Tibial artery (tissue), 4 donors: ENCODE results near the gene SDK2.

Experiments used
- DNase-seq, 2 donors: peaks; one replicate each; pipeline ENCODE4 v3.0.0-alpha.2; 2019
- H3K27ac ChIP-seq, 2 donors: fragments of 200-600 bp; sonication (generic) in 1 of 2; 1 replicate in 1 of 2; 2 replicates in 1 of 2; pipeline ENCODE4 v1.5.1; 2018 to 2019; ENCODE audit warnings: mild to moderate bottlenecking in 1 of 2
- H3K27me3 ChIP-seq, 2 donors: fragments of 200-600 bp; sonication (generic) in 1 of 2; one replicate each; pipeline versions ENCODE4 v1.5.1 to v1.6.0; 2016 to 2019
- H3K36me3 ChIP-seq, 3 donors: fragments of 200-600 bp; sonication (generic) in 2 of 3; one replicate each; pipeline ENCODE4 v1.5.1; 2016 to 2019; ENCODE audit warnings: mild to moderate bottlenecking in 2 of 3
- H3K4me1 ChIP-seq, 4 donors: fragments of 200-600 bp; sonication (generic) in 2 of 4; 1 replicate in 3 of 4; 2 replicates in 1 of 4; pipeline ENCODE4 v1.5.1; 2016 to 2019
- H3K4me3 ChIP-seq, 2 donors: fragments of 200-600 bp; sonication (generic) in 1 of 2; 1 replicate in 1 of 2; 2 replicates in 1 of 2; pipeline ENCODE4 v1.5.1; 2018 to 2019; ENCODE audit warnings: mild to moderate bottlenecking in 2 of 2
- H3K9me3 ChIP-seq, 3 donors: fragments of 200-600 bp; sonication (generic) in 1 of 3; one replicate each; pipeline ENCODE4 v1.5.1; 2016 to 2019
- CTCF ChIP-seq, 2 experiments: fragments of 200-600 bp in 1 of 2; fragments of 450-650 bp in 1 of 2; IDR thresholded peaks; one replicate each; pipeline ENCODE4 v1.5.1; 2017 to 2019; ENCODE audit warnings: antibody characterized with exemption in 2 of 2, mild to moderate bottlenecking in 1 of 2, moderate library complexity in 1 of 2
- intact Hi-C: fragments of 100-400 bp; cut with DNase I; formaldehyde crosslinking; loops from one replicate; pipeline ENCODE4 v1.15.0; 2023; ENCODE audit warnings: low total_unique reads

The SDK2 gene

DNA sequence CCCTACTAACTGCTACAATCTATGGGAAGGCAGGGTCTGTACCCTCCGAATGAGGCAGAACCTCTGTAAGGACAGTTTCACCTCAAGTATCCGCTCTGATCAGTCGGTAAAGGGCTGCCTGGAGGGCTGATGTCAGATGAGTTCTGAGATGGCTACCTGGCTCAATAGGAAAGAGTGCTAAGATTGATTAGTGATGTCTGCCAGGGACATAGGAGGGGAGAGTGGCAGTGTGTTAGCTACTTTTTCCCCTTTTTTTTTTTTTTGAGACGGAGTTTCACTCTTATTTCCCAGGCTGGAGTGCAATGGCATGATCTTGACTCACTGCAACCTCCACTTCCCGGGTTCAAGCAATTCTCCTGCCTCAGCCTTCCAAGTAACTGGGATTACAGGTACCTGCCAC is 293.4 kb downstream of the SDK2 start:
- no peak for TF ChIP-seq CTCF (IDR thresholded peaks at IDR 0.05)
- Histone ChIP-seq H3K27me3 (no peaks in the 10 kb centered on the region), H3K27ac (no peak overlapping the region), H3K36me3 (no peaks in the 10 kb centered on the region), H3K4me1 (peaks cover 0 to 19% (median 5%) of the 10 kb centered on the region in 4 donors), H3K4me3 (no peak overlapping the region), H3K9me3 (no peaks in the 10 kb centered on the region)
- intact Hi-C loops = no loop called here
- DNase-seq = no peak

DNA sequence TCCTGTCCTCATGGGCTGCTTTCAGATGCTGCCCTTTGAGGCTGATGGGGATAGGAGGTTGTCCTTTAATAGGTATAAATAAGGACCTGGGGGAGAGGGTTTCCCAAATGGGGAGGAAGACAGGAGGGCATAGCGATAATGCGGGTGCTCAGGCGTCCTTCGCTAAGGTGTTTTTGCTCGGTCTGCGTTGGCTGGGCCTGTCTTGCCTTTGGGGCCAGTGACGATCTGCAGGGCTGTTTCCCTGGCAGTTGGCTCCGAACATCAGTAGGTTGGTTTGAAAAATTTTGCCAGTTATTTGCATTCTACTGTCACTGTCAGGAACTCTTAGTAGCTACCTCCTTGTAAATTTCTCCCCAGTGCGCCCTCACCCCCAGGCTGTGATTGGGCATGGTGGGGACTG is 294.6 kb downstream of the SDK2 start:
- no peak overlapping the region for H3K4me3 ChIP-seq
- DNase-seq = no peak
- no peak for TF ChIP-seq CTCF (IDR thresholded peaks at IDR 0.05)
- no peaks in the 10 kb centered on the region for H3K9me3 ChIP-seq
- H3K4me1 ChIP-seq = peaks cover 0 to 19% (median 5%) of the 10 kb centered on the region in 4 donors
- H3K27ac ChIP-seq = no peak overlapping the region
- H3K36me3 ChIP-seq = no peaks in the 10 kb centered on the region
- intact Hi-C loops = no loop called here
- no peaks in the 10 kb centered on the region for H3K27me3 ChIP-seq

GRCh38 chr17:73349138-73349537 is 295.1 kb downstream of the SDK2 start:
- TF ChIP-seq CTCF (IDR thresholded peaks at IDR 0.05) = no peak
- Histone ChIP-seq H3K9me3 (no peaks in the 10 kb centered on the region), H3K27ac (no peak overlapping the region), H3K4me1 (peaks cover 0 to 19% (median 5%) of the 10 kb centered on the region in 4 donors), H3K4me3 (no peak overlapping the region), H3K27me3 (no peaks in the 10 kb centered on the region), H3K36me3 (no peaks in the 10 kb centered on the region)
- no peak for DNase-seq
- intact Hi-C loops = no loop called here

GRCh38 chr17:73348829-73349095 is 295.5 kb downstream of the SDK2 start:
- no peaks in the 10 kb centered on the region for H3K36me3 ChIP-seq
- intact Hi-C loops = no loop called here

DNA sequence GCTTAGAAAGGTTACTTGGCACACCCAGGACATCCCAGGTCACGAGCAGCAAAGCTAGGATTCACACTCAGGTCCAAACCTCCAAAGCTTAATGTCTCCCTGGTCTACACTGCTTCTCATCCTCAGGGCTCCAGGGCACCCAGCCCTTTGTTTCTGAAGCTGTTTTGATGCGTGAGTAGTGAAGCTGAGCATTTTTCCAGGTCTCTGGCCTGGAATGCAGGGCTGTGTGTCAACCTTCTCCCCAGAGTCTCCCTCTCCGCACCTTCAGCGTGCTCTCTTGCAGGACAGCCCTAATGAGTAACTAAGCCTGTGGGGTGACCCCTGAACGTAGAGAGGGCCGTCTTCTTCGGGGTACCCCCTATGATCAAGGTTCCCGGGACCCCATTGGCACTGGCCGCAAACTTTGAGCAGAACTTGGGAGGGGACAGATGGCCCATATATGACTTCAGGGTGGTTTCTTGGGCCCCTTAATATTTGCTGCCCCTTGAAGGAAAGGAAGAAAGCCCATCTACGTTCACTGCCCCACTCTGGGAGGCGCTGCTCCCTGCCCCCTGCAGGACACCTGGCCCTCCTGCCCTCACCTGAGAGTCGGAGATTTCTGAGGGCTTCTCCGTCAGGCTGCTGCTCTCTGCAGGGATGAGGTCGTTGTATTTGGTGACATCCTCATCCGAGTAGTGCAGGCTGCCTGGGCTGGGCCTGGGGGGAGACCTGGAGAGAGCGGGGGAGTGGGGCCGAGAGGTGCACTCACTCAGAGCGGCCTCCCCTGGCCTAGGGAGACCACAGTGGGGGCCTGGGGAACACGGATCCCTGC is 296.0 kb downstream of the SDK2 start:
- H3K4me3 ChIP-seq = no peak overlapping the region
- no peaks in the 10 kb centered on the region for H3K9me3 ChIP-seq
- peak overlapping the region in 1 of 2 donors; percentile 41 for H3K27ac ChIP-seq
- H3K27me3 ChIP-seq = no peaks in the 10 kb centered on the region
- H3K36me3 ChIP-seq = no peaks in the 10 kb centered on the region
- intact Hi-C loops = no loop called here
- H3K4me1 ChIP-seq = peaks cover 0 to 25% (median 11%) of the 10 kb centered on the region in 4 donors
- TF ChIP-seq CTCF (IDR thresholded peaks at IDR 0.05) = no peak
- DNase-seq = no peak

More at GRCh38 chr17:73348829-73349095, 295.5 kb downstream of the SDK2 start:
- Histone ChIP-seq H3K27ac (no peak overlapping the region), H3K4me1 (peaks cover 0 to 19% (median 6%) of the 10 kb centered on the region in 4 donors), H3K4me3 (no peak overlapping the region), H3K27me3 (no peaks in the 10 kb centered on the region), H3K9me3 (no peaks in the 10 kb centered on the region)
- TF ChIP-seq CTCF (IDR thresholded peaks at IDR 0.05) = no peak
- no peak for DNase-seq
